ENCODE data around the gene NHLRC2.
A peak's percentile ranks its signal among the peaks of the same experiment; 100 is the strongest.
"Not testable (repeated sequence)": the region's sequence is repeated elsewhere in the genome, so short reads cannot be mapped to it uniquely, and the experiment has no call there.

Gene NHLRC2

GRCh38 chr10:113939212-113939860 is 84.9 kb downstream of the NHLRC2 start:
- DNase-seq (ENCODE audit: low read depth) = no peak

GRCh38 chr10:113941140-113941539 is 86.7 kb downstream of the NHLRC2 start:
- DNase-seq (ENCODE audit: low read depth) = no peak

- not testable (repeated sequence) for DNase-seq (ENCODE audit: low read depth)
Observed at GRCh38 chr10:113943196-113943595, 88.7 kb downstream of the NHLRC2 start.

GRCh38 chr10:113945075-113945686 is 90.7 kb downstream of the NHLRC2 start:
- no peak for DNase-seq (ENCODE audit: low read depth)

GRCh38 chr10:113945687-113946085 is 91.2 kb downstream of the NHLRC2 start:
- no peak for DNase-seq (ENCODE audit: low read depth)

- DNase-seq (ENCODE audit: low read depth) = no peak
Observed at GRCh38 chr10:113947184-113948041, 93.0 kb downstream of the NHLRC2 start.

- DNase-seq (ENCODE audit: low read depth) = no peak
Observed at GRCh38 chr10:113948048-113948447, 93.6 kb downstream of the NHLRC2 start.

GRCh38 chr10:113950268-113950667 is 95.8 kb downstream of the NHLRC2 start:
- DNase-seq (ENCODE audit: low read depth) = no peak

GRCh38 chr10:113953505-113954272 is 99.2 kb downstream of the NHLRC2 start:
- DNase-seq (ENCODE audit: low read depth) = no peak

GRCh38 chr10:113954409-113954808 is 99.9 kb downstream of the NHLRC2 start:
- DNase-seq (ENCODE audit: low read depth) = no peak

- DNase-seq (ENCODE audit: low read depth) = no peak
Observed at GRCh38 chr10:113957013-113957412, 102.6 kb downstream of the NHLRC2 start.

GRCh38 chr10:113958631-113959382 is 104.3 kb downstream of the NHLRC2 start:
- DNase-seq (ENCODE audit: low read depth) = no peak

- DNase-seq (ENCODE audit: low read depth) = no peak
Observed at GRCh38 chr10:113959383-113959760, 104.9 kb downstream of the NHLRC2 start.

GRCh38 chr10:113960617-113961181 is 106.2 kb downstream of the NHLRC2 start:
- no peak for DNase-seq (ENCODE audit: low read depth)

- peak; percentile 23 for DNase-seq (ENCODE audit: low read depth)
Observed at GRCh38 chr10:113961182-113962031, 106.9 kb downstream of the NHLRC2 start.

- DNase-seq (ENCODE audit: low read depth) = no peak
Observed at GRCh38 chr10:113965077-113965476, 110.6 kb downstream of the NHLRC2 start.

- no peak for DNase-seq (ENCODE audit: low read depth)
Observed at GRCh38 chr10:113965683-113966082, 111.2 kb downstream of the NHLRC2 start.
